HepG2 (cell line): ENCODE measurements around the gene KCNAB1. TPM values are rescaled to one million over a fixed set of nuclear protein-coding genes. Genes with fewer than 3 reads are reported as not detected.

Source experiments
- ATAC-seq: fragments of 200-7000 bp; cut with Tn5 transposase; 3 replicates; pipeline ENCODE4 v1.9.1; 2020; ENCODE audit warnings: mild to moderate bottlenecking, moderate library complexity
- BruUV-seq: library from RNA; stranded (reverse); fragments of 400-500 nt; replicated peaks from 2 replicates; lab custom pipeline; 2021; lab: Mats Ljungman, UMichigan
- CTCF ChIA-PET: fragments of 300-600 bp; formaldehyde crosslinking; extraction: SDS; loops from one replicate; lab custom pipeline; 2021; ENCODE audit warnings: low total read pairs, inconsistent platforms, low intra/inter-chr PET ratio; lab: Yijun Ruan, JAX
- POLR2A ChIA-PET: fragments of 350-600 bp; sonication (Branson Sonifier 250); formaldehyde crosslinking; loops from one replicate; lab custom pipeline; 2020; ENCODE audit warnings: antibody characterized with exemption, inconsistent platforms; lab: Yijun Ruan, JAX
- DNase-seq: peaks from one replicate; pipeline ENCODE4 v3.0.0-alpha.2; 2015; ENCODE audit warnings: low spot score
- FAIRE-seq: peaks from 3 replicates; lab custom pipeline; 2011; peaks lifted over from hg19 to GRCh38; lab: Jason Lieb, UNC
- H2AFZ ChIP-seq: one replicate; pipeline ENCODE4 v1.6.1; 2011; ENCODE audit warnings: low read length, inconsistent platforms
- H3K27ac ChIP-seq: fragments of 300-600 bp; 3 replicates; pipeline ENCODE4 v1.8.0; 2011; ENCODE audit warnings: mixed run types, mild to moderate bottlenecking, mixed read lengths, low read length, inconsistent platforms; ENCODE audit not compliant: insufficient read depth; ENCODE audit errors: extremely low read length
- H3K27me3 ChIP-seq, 2 experiments: fragments of 200-600 bp in 1 of 2; 2 replicates in 1 of 2; 3 replicates in 1 of 2; pipeline versions ENCODE4 v1.6.0 to v1.8.0; 2011; ENCODE audit warnings: low read length in 2 of 2, mild to moderate bottlenecking in 2 of 2, moderate library complexity in 2 of 2, inconsistent platforms in 1 of 2; ENCODE audit not compliant: insufficient read depth in 2 of 2, control insufficient read depth in 1 of 2
- H3K36me3 ChIP-seq, 2 experiments: fragments of 200-600 bp in 1 of 2; replicated peaks in 1 of 2; 2 replicates in 1 of 2; 3 replicates in 1 of 2; pipeline versions ENCODE4 v1.5.1 to v1.8.0; 2011; ENCODE audit warnings: low read length in 2 of 2, inconsistent platforms in 1 of 2; ENCODE audit not compliant: insufficient read depth in 2 of 2, control insufficient read depth in 1 of 2
- H3K4me1 ChIP-seq: 2 replicates; pipeline ENCODE4 v1.5.1; 2012; ENCODE audit warnings: low read length, inconsistent platforms; ENCODE audit not compliant: insufficient read depth
- H3K4me2 ChIP-seq: 2 replicates; pipeline ENCODE4 v1.6.0; 2011; ENCODE audit warnings: low read depth, low read length, inconsistent platforms
- H3K4me3 ChIP-seq, 3 experiments: fragments of 200-600 bp in 1 of 3; sonication (generic), shearing (Covaris generic) in 1 of 3; replicated peaks in 1 of 3; 2 replicates each; pipeline ENCODE4 v1.5.1; 2011 to 2016; ENCODE audit warnings: low read length in 3 of 3, inconsistent platforms in 2 of 3, low read depth in 2 of 3, mild to moderate bottlenecking in 2 of 3, control low read depth in 1 of 3, mixed read lengths in 1 of 3; ENCODE audit not compliant: insufficient read depth in 1 of 3
- H3K79me2 ChIP-seq: one replicate; pipeline ENCODE4 v1.6.1; 2011; ENCODE audit warnings: low read length, inconsistent platforms; ENCODE audit not compliant: insufficient read depth
- H3K9ac ChIP-seq: 2 replicates; pipeline ENCODE4 v1.6.0; 2011; ENCODE audit warnings: mild to moderate bottlenecking, low read depth, low read length, inconsistent platforms; ENCODE audit not compliant: insufficient read depth
- H3K9me3 ChIP-seq: 2 replicates; pipeline ENCODE4 v1.5.1; 2012; ENCODE audit warnings: mild to moderate bottlenecking, low read length
- H4K20me1 ChIP-seq: 2 replicates; pipeline ENCODE4 v1.6.0; 2011; ENCODE audit warnings: inconsistent platforms, mild to moderate bottlenecking, low read length, moderate library complexity; ENCODE audit not compliant: insufficient read depth
- ATF7 ChIP-seq, 2 experiments: fragments of 450-650 bp in 1 of 2; sonication (generic) in 1 of 2; formaldehyde crosslinking in 1 of 2; IDR thresholded peaks; 2 replicates each; pipeline versions ENCODE4 v1.4.0 to v1.6.1; 2016 to 2020; ENCODE audit warnings: antibody characterized with exemption in 1 of 2, mild to moderate bottlenecking in 1 of 2, missing genetic modification reagents in 1 of 2
- BATF2 ChIP-seq: sonication (generic); formaldehyde crosslinking; IDR thresholded peaks from 2 replicates; pipeline ENCODE4 v1.8.0; 2022; ENCODE audit warnings: mild to moderate bottlenecking, missing genetic modification reagents, moderate library complexity
- E2F1 ChIP-seq: sonication (generic); formaldehyde crosslinking; IDR thresholded peaks from 2 replicates; pipeline ENCODE4 v1.5.0; 2020; ENCODE audit warnings: missing genetic modification reagents
- EED ChIP-seq: sonication (generic); formaldehyde crosslinking; IDR thresholded peaks from 2 replicates; pipeline ENCODE4 v1.5.0; 2020; ENCODE audit warnings: mild to moderate bottlenecking, missing genetic modification reagents
- GATA4 ChIP-seq: sonication (generic); IDR thresholded peaks from 2 replicates; pipeline ENCODE4 v1.6.1; 2016; ENCODE audit warnings: antibody characterized with exemption, low read depth, borderline replicate concordance
- MATR3 ChIP-seq: sonication (generic); formaldehyde crosslinking; IDR thresholded peaks from 2 replicates; pipeline ENCODE4 v1.4.0; 2020; ENCODE audit warnings: missing genetic modification reagents
- RAD21 ChIP-seq: fragments of 450-650 bp; formaldehyde crosslinking; IDR thresholded peaks from 2 replicates; pipeline ENCODE4 v1.5.0; 2020; ENCODE audit warnings: mild to moderate bottlenecking
- TBX2 ChIP-seq: sonication (generic); formaldehyde crosslinking; IDR thresholded peaks from 2 replicates; pipeline ENCODE4 v1.5.0; 2020; ENCODE audit warnings: missing genetic modification reagents, mild to moderate bottlenecking, borderline replicate concordance
- ZNF207 ChIP-seq: fragments of 450-650 bp; IDR thresholded peaks from 2 replicates; pipeline ENCODE4 v1.6.1; 2016; ENCODE audit warnings: antibody characterized with exemption, borderline replicate concordance
- ZNF441 ChIP-seq: sonication (generic); formaldehyde crosslinking; IDR thresholded peaks from 2 replicates; pipeline ENCODE4 v1.7.0; 2021; ENCODE audit warnings: missing genetic modification reagents, borderline replicate concordance
- ZNF660 ChIP-seq: sonication (generic); formaldehyde crosslinking; IDR thresholded peaks from 2 replicates; pipeline ENCODE4 v1.5.1; 2020; ENCODE audit warnings: mild to moderate bottlenecking, low read depth, missing genetic modification reagents, borderline replicate concordance
- ZNF737 ChIP-seq: sonication (generic); formaldehyde crosslinking; IDR thresholded peaks from 2 replicates; pipeline ENCODE4 v1.5.0; 2020; ENCODE audit warnings: missing genetic modification reagents, mild to moderate bottlenecking, borderline replicate concordance
- WGBS: methylation state at CpG from one replicate; pipeline ENCODE4 v1.1.6; 2017; ENCODE audit warnings: low lambda C conversion rate; 5-methylcytosine and 5-hydroxymethylcytosine counted together
- in situ Hi-C: cut with HindIII; loops from 2 replicates; pipeline ENCODE4 v1.10.0; 2017; ENCODE audit warnings: low pct_unique_long_range_greater_than_20kb; ENCODE audit not compliant: extremely low pct_ligation_motif_present
- intact Hi-C: fragments of 100-400 bp; cut with micrococcal nuclease; formaldehyde crosslinking; loops from one replicate; pipeline ENCODE4 v1.10.0; 2022; ENCODE audit not compliant: unreplicated experiment
- polyA plus RNA-seq, 8 experiments: library from polyadenylated mRNA; depleted of rRNA in 3 of 8; stranded (reverse) in 7 of 8; unstranded in 1 of 8; fragments of >200 nt; fragmentation: Illumina TruSeq in 4 of 8; extraction: Trizol in 4 of 8; gene quantifications; 2 replicates each; pipeline versions ENCODE4 v1.2.1 to v1.2.3, GENCODE V29; 2011 to 2016; ENCODE audit warnings: low read depth in 4 of 8, missing spikeins in 1 of 8, mixed read lengths in 1 of 8; ENCODE audit not compliant: insufficient read depth in 1 of 8
- total RNA-seq, 5 experiments: library from RNA; depleted of rRNA; stranded (reverse); fragments of >200 nt; fragmentation: Illumina TruSeq; extraction: Trizol; gene quantifications; 2 replicates each; pipeline ENCODE4 v1.2.3, GENCODE V29; 2016; ENCODE audit warnings: low read depth in 1 of 5
- TF ChIP-seq, protein P1 (sequence below): sonication (generic); formaldehyde crosslinking; IDR thresholded peaks from 2 replicates; pipeline ENCODE4 v1.4.0; 2020; ENCODE audit warnings: mild to moderate bottlenecking, missing genetic modification reagents

The KCNAB1 gene
- total and polyA plus RNA-seq, 2 of the 13 experiments (the other 11 are each of a cell fraction or from before 2014, with no cell fraction given), result not detected

DNA sequence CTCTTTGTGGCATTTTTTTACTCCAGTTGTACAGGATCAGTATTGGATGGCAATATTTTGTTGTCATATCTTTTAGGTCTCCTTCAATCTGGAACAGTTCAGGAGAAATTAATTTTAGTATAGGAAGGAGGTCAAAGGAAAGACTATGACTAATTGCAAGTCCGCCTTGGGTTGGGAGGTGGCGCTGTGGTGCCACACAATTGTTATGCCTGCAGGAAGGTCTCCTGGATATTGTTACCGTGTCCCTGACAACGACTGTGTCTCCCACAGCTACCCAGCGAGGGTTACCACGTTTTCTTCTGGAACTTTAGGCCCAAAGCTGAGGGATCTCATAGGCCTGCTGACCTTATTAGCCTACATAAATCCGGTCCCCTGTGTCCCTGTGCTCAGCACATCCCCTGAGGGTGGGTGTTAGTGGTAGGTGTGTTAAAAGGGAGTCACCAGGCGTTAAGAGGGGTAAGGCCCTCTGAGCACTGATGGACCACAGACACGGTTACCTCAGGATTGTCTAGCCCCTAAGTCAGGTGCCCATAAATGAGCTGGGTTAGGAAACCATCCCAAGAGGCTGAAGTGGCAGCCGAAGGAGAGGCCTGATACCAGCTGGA is 31.5 kb downstream of the KCNAB1 start (continued):
- TF ChIP-seq, protein P1, sequence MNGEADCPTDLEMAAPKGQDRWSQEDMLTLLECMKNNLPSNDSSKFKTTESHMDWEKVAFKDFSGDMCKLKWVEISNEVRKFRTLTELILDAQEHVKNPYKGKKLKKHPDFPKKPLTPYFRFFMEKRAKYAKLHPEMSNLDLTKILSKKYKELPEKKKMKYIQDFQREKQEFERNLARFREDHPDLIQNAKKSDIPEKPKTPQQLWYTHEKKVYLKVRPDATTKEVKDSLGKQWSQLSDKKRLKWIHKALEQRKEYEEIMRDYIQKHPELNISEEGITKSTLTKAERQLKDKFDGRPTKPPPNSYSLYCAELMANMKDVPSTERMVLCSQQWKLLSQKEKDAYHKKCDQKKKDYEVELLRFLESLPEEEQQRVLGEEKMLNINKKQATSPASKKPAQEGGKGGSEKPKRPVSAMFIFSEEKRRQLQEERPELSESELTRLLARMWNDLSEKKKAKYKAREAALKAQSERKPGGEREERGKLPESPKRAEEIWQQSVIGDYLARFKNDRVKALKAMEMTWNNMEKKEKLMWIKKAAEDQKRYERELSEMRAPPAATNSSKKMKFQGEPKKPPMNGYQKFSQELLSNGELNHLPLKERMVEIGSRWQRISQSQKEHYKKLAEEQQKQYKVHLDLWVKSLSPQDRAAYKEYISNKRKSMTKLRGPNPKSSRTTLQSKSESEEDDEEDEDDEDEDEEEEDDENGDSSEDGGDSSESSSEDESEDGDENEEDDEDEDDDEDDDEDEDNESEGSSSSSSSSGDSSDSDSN (CRISPR knock-in tag), result no peak
- no peak for TF ChIP-seq ZNF737 (CRISPR knock-in tag)
- TF ChIP-seq RAD21, result peak; percentile 76
- TF ChIP-seq, all 625 proteins: peak for 7

DNA sequence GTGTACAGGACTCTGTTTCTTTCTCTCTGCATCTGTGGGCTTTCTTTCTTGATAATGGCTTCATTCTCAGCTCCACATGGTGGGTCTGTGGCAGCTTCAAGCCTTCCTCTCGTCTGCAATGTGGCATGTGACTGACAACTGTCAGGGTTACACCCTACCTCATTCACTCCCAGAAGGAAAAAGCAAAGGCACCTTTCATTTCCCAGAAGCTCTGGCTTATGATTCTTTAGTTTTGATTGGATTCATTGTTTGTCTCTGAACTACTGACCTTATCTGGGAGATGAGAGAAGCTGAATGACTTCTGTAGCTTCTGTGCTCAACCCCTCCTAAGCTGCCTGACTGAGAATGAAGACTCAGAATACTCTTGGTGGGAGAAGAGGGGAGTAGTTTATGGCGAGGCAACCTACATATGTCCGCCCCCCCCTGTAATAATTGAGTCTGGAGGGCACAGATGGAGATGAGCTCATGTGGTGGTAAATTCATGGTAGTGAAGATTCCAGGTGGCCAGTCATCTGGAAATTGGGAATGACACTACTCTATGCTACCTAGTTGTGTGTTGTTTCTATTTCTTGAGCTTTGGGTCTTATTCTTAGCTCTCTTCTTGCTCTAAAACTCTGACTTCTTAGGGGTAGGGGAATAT is 38.4 kb downstream of the KCNAB1 start:
- H2AFZ ChIP-seq, result no peak overlapping the region
- no peak for FAIRE-seq
- H3K9me3 ChIP-seq, result no peaks in the 10 kb centered on the region
- ChIA-PET POLR2A (no interaction called here), CTCF (no interaction called here)
- no peaks in the 10 kb centered on the region for H4K20me1 ChIP-seq
- no TSS peak for BruUV-seq
- H3K36me3 ChIP-seq, result no peaks in the 10 kb centered on the region
- H3K4me1 ChIP-seq, result no peaks in the 10 kb centered on the region
- no peak overlapping the region for H3K4me2 ChIP-seq
- intact Hi-C loops, result loop anchor here (10.0 kb wide), 1 partner anchor 516 kb away; the partner anchor contains the start of gene TIPARP
- no peaks in the 10 kb centered on the region for H3K79me2 ChIP-seq
- ATAC-seq, result no peak
- DNase-seq, result no peak
- H3K9ac ChIP-seq, result no peak overlapping the region
- no peak overlapping the region for H3K4me3 ChIP-seq
- H3K27me3 ChIP-seq, result no peaks in the 10 kb centered on the region
- no peak overlapping the region for H3K27ac ChIP-seq
- in situ Hi-C loops, result loop anchor here (10.0 to 25.0 kb wide), 2 partner anchors 354 to 976 kb away; no protein-coding TSS in a partner anchor
- TF ChIP-seq EED (no peak), ZNF660 (CRISPR knock-in tag) (no peak), TBX2 (CRISPR knock-in tag) (no peak), E2F1 (CRISPR knock-in tag) (no peak), BATF2 (CRISPR knock-in tag) (no peak), ATF7 (IDR thresholded peaks at IDR 0.05) (no peak), ATF7 (CRISPR knock-in tag; IDR thresholded peaks at IDR 0.05) (no peak), ZNF207 (no peak), ZNF441 (CRISPR knock-in tag) (no peak), GATA4 (no peak), MATR3 (CRISPR knock-in tag) (no peak)
- WGBS, result 3% methylated on average over 3 of the region's 3 CpGs
